ENCODE measurements around the gene FLAD1.

DNA sequence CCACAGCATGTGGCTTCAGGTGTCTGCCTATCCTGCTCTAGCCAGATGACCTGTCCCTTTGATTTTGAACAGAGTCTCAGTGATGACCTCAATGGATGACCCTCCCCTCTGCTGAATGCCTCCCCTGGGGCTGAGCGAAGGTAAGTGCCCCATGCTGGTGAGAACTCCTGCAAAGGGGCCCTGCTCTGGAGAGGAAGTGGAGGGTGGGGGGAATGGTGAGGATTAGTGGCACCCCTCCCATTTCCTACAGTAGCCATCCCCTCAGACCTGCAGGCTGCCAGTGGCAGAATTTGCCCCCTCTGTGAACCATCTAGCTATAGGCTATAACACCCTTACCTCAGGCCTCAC is 43.0 kb upstream of the FLAD1 start:
- TF ChIP-seq CTCF (IDR thresholded peaks at IDR 0.05) (no peak), POLR2AphosphoS5 (IDR thresholded peaks at IDR 0.05) (no peak), POLR2A (IDR thresholded peaks at IDR 0.05) (no peak)
